SK-N-SH treated with all-trans-retinoic acid at 6 μM for 48 hours (cell line): ENCODE data around the gene SNED1.

Source experiments
- ATAC-seq: fragments of 200-7000 bp; cut with Tn5 transposase; 3 replicates; pipeline ENCODE4 v1.9.1; 2020; ENCODE audit warnings: mild to moderate bottlenecking, moderate library complexity
- ARNTL ChIP-seq: fragments of 450-650 bp; formaldehyde crosslinking; IDR thresholded peaks from 2 replicates; pipeline ENCODE4 v1.5.0; 2020; ENCODE audit warnings: low read depth, mild to moderate bottlenecking, moderate library complexity, borderline replicate concordance
- BACH2 ChIP-seq: fragments of 250-450 bp; sonication (Bioruptor Pico); IDR thresholded peaks from 2 replicates; pipeline ENCODE4 v1.9.0; 2021; ENCODE audit warnings: mild to moderate bottlenecking, borderline replicate concordance
- CREB5 ChIP-seq: fragments of 250-450 bp; sonication (Bioruptor Pico); IDR thresholded peaks from 2 replicates; pipeline ENCODE4 v1.5.1; 2020; ENCODE audit warnings: low read depth, mild to moderate bottlenecking, moderate library complexity
- CSDC2 ChIP-seq: fragments of 250-450 bp; sonication (Bioruptor Pico); IDR thresholded peaks from 2 replicates; pipeline ENCODE4 v1.5.0; 2020; ENCODE audit warnings: mild to moderate bottlenecking, moderate library complexity
- CSRNP3 ChIP-seq: fragments of 250-450 bp; sonication (Bioruptor Pico); IDR thresholded peaks from 2 replicates; pipeline ENCODE4 v1.5.1; 2021; ENCODE audit warnings: mild to moderate bottlenecking, moderate library complexity
- GLIS3 ChIP-seq: fragments of 250-450 bp; sonication (Bioruptor Pico); IDR thresholded peaks from 2 replicates; pipeline ENCODE4 v1.5.0; 2020; ENCODE audit warnings: mild to moderate bottlenecking, moderate library complexity
- ISL1 ChIP-seq: fragments of 250-450 bp; sonication (Bioruptor Pico); IDR thresholded peaks from 2 replicates; pipeline ENCODE4 v2.1.2; 2022; ENCODE audit warnings: mild to moderate bottlenecking, moderate library complexity
- PATZ1 ChIP-seq: fragments of 250-450 bp; sonication (Bioruptor Pico); IDR thresholded peaks from 2 replicates; pipeline ENCODE4 v1.8.0; 2020; ENCODE audit warnings: mild to moderate bottlenecking, moderate library complexity, borderline replicate concordance
- POU6F1 ChIP-seq: fragments of 250-450 bp; sonication (Bioruptor Pico); IDR thresholded peaks from 2 replicates; pipeline ENCODE4 v1.8.0; 2021; ENCODE audit warnings: low read depth, mild to moderate bottlenecking, moderate library complexity, borderline replicate concordance
- PPARA ChIP-seq: fragments of 250-450 bp; sonication (Bioruptor Pico); IDR thresholded peaks from 2 replicates; pipeline ENCODE4 v1.5.0; 2020; ENCODE audit warnings: mild to moderate bottlenecking, borderline replicate concordance
- RARB ChIP-seq: fragments of 250-450 bp; sonication (Bioruptor Pico); IDR thresholded peaks from 2 replicates; pipeline ENCODE4 v1.8.0; 2021; ENCODE audit warnings: mild to moderate bottlenecking, moderate library complexity
- TOX ChIP-seq: fragments of 250-450 bp; sonication (Bioruptor Pico); IDR thresholded peaks from 2 replicates; pipeline ENCODE4 v1.8.0; 2021; ENCODE audit warnings: mild to moderate bottlenecking, moderate library complexity, borderline replicate concordance
- TSHZ2 ChIP-seq: fragments of 250-450 bp; sonication (Bioruptor Pico); IDR thresholded peaks from 2 replicates; pipeline ENCODE4 v1.5.0; 2020; ENCODE audit warnings: mild to moderate bottlenecking, moderate library complexity
- ZC3H10 ChIP-seq: fragments of 250-450 bp; sonication (Bioruptor Pico); IDR thresholded peaks from 2 replicates; pipeline ENCODE4 v1.5.1; 2021; ENCODE audit warnings: mild to moderate bottlenecking, moderate library complexity
- ZFP3 ChIP-seq: fragments of 250-450 bp; sonication (Bioruptor Pico); IDR thresholded peaks from 2 replicates; pipeline ENCODE4 v1.5.0; 2020; ENCODE audit warnings: mild to moderate bottlenecking, moderate library complexity
- ZFP30 ChIP-seq: fragments of 450-650 bp; formaldehyde crosslinking; IDR thresholded peaks from 2 replicates; pipeline ENCODE4 v1.5.0; 2022; ENCODE audit warnings: mild to moderate bottlenecking, moderate library complexity
- ZNF565 ChIP-seq: fragments of 450-650 bp; formaldehyde crosslinking; conservative IDR thresholded peaks from 2 replicates; pipeline ENCODE4 v1.5.0; 2020; ENCODE audit warnings: low read depth, mild to moderate bottlenecking, moderate library complexity

Gene SNED1

GRCh38 chr2:241038374-241039180 is 40.2 kb downstream of the SNED1 start:
- TF ChIP-seq POU6F1 (CRISPR knock-in tag) (no peak), CREB5 (CRISPR knock-in tag) (no peak), TSHZ2 (CRISPR knock-in tag) (no peak), RARB (CRISPR knock-in tag) (no peak), ZC3H10 (CRISPR knock-in tag) (no peak), PATZ1 (CRISPR knock-in tag) (no peak), CSDC2 (no peak), ARNTL (CRISPR knock-in tag) (no peak), CSRNP3 (CRISPR knock-in tag) (no peak), PPARA (CRISPR knock-in tag) (no peak), ZFP3 (CRISPR knock-in tag) (no peak), GLIS3 (CRISPR knock-in tag) (no peak), ISL1 (no peak), ZNF565 (CRISPR knock-in tag) (no peak)
- TF ChIP-seq, all 23 proteins: peak for 0

GRCh38 chr2:241039416-241039815 is 41.0 kb downstream of the SNED1 start:
- TF ChIP-seq CREB5 (CRISPR knock-in tag): no peak
- no peak for TF ChIP-seq ZC3H10 (CRISPR knock-in tag)
- no peak for TF ChIP-seq TOX (CRISPR knock-in tag)
- no peak for TF ChIP-seq ZFP30 (CRISPR knock-in tag)
- TF ChIP-seq BACH2 (CRISPR knock-in tag): no peak
- TF ChIP-seq RARB (CRISPR knock-in tag): no peak
- no peak for TF ChIP-seq ARNTL (CRISPR knock-in tag)
- ATAC-seq: no peak

More at GRCh38 chr2:241038374-241039180, 40.2 kb downstream of the SNED1 start:
- ATAC-seq: no peak
